CD4-positive, alpha-beta T cell treated with Interleukin-15 for 1 hour (primary cell): ENCODE results near the gene COX19.
A peak's percentile ranks its signal among the peaks of the same experiment; 100 is the strongest.
"Not testable (repeated sequence)": the region's sequence is repeated elsewhere in the genome, so short reads cannot be mapped to it uniquely, and the experiment has no call there.

Source experiments
- DNase-seq: peaks from one replicate; pipeline ENCODE4 v3.0.0-alpha.2; 2020

Gene COX19

DNA sequence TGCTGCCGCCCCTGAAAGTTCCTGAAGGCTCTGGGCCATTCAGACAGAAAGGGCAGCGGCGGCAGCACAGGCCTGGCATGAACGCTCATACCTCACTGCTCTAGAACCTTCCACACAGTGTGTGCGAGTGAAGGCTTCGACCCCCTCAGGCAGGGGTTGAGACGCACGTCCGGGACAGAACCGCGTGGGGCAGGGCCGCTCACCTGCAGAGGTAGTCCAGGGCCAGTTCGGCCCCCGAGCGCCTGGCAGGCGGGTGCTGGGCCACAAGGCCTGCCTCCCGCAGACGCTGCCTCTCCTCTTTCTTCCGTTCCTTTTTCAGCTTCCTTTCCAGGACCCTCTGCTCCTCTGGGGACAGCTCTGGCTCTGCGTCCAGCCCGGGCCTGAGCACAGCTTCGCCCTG is 34.4 kb upstream of the COX19 start:
- DNase-seq: no peak

DNA sequence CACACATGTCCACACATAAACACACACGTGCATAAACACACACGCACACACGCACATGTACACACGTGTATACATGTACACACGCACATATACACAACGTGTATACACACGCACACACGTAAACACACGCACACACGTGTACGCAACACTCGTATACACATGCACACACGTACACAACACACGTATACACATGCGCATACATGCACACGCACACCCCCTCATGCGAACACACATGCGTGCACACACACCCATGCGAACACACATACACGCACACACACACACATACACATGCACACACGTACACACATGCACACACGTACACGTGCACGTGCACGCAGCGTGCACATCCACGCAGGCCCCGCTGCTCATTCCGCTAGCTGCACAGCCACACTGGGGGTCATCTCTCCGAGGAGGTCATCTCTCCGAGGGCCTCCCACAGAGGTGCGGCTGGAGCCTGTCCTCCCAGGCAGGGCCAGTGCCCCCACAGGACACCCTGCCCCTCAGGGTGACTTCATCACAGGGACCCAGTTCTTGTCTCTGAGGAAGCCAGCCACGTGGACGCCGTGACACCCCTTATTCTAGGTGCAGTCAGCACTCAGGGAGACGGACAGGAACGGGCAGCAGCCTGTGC is 33.5 kb upstream of the COX19 start:
- DNase-seq: no peak

DNA sequence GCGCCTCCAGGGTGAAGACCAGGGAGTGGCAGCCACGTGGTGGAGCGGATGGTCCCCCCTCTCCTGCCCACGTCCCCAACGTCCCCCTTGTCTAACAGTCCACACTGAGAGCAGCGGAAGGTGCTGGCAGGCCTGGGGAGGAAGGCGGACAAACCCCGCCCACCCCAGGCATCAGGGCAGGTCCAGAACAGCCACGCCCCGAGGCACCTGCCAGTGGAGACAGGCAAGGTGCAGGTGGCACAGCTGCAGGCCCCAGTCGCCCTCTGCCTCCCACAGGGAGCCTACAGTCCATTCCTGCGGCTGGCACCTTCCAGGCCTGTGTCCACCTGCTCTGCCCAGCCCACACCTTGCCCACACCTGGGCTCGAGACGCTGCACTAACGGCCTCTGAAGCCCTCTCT is 32.6 kb upstream of the COX19 start:
- no peak for DNase-seq

DNA sequence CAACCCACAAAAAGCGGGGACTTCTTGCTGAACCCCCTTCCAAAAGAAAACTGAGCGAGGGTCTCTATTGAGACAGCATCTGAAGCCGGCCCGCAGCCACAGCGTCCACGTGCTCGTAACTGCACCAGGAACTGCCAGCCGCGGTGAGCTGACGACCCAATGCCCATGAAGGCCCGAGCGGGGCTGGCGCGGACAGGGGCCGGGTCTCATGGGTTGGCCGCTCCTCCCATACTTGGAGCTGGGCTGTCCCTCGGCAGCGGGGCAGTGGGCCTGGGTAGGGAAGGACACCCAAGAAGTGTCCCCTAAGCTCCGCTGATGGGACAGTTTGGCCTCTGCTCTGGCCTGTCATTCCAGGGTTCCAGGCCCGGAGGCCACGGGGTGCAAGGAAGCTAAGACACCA is 30.0 kb upstream of the COX19 start:
- DNase-seq: no peak

DNA sequence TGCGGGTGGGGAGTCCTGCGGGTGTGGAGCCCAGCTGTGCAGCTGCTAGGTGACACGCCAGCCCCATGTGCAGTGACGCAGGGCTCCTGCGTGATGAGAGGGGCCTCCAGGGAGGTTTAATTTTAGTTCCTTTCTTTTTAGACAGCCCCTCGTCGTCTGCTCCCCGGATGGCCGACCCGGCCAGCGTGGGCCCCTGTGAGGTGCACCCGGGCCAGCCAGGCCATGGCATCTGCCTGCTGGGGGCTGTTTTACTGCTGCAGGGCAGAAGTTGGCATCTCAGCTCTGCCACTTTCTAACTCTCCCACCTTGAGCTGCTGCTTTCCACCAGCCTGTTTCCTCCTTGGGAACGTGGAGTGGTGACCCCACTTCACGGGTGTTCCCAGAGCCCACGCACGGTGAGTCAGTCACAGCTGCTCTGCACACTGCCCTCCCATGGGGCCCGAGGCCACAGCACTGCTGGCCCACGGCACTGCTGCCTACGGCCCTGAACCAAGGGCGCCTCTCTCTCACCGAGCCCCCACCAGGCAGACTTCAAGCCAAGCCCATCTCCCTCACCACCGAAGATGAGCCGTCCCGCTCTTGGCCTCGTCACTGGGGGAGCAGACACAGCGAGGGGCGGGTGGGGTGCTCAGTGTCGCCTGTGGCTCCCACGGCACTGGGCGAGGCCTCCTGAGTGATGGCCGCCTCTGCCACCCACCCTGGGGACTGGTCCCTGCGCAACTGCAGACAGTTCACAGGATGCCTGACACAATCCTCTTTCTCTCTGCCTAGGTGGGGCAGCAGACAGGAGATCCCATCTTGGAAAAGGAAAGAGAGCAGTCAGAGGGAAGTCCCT is 28.9 kb upstream of the COX19 start:
- peak; percentile 70 for DNase-seq

DNA sequence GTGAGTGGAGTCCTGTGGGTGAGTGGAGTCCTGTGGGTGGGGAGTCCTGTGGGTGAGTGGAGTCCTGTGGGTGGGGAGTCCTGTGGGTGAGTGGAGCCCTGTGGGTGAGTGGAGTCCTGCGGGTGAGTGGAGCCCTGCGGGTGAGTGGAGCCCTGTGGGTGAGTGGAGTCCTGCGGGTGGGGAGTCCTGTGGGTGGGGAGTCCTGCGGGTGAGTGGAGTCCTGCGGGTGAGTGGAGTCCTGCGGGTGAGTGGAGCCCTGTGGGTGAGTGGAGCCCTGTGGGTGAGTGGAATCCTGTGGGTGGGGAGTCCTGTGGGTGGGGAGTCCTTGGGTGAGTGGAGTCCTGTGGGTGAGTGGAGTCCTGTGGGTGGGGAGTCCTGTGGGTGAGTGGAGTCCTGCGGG is 27.1 kb upstream of the COX19 start:
- not testable (repeated sequence) for DNase-seq

DNA sequence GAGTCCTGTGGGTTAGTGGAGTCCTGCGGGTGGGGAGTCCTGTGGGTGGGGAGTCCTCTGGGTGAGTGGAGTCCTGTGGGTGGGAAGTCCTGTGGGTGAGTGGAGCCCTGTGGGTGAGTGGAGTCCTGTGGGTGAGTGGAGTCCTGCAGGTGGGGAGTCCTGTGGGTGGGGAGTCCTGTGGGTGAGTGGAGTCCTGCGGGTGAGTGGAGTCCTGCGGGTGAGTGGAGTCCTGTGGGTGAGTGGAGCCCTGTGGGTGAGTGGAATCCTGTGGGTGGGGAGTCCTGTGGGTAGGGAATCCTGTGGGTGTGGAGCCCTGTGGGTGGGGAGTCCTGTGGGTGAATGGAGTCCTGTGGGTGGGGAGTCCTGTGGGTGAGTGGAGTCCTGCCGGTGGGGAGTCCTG is 26.7 kb upstream of the COX19 start:
- not testable (repeated sequence) for DNase-seq

DNA sequence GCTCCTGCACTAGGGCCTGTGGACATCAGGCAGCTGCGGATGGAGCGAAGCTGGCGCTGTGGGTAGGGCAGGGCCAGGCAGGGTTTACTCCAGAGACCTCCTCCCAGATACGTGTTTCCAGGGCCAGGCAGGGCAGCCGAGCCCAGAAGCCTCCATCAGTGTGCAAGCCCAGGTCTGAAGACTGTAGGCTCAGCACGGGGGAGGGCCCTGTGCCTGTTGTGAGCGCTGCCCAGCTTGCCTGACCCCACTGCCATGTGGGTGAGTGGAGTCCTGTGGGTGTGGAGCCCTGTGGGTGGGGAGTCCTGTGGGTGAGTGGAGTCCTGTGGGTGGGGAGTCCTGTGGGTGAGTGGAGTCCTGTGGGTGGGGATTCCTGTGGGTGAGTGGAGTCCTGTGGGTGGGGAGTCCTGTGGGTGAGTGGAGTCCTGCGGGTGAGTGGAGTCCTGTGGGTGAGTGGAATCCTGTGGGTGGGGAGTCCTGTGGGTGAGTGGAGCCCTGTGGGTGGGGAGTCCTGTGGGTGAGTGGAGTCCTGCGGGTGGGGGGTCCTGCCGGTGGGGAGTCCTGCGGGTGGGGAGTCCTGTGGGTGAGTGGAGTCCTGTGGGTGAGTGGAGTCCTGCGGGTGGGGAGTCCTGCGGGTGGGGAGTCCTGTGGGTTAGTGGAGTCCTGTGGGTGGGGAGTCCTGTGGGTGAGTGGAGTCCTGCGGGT is 25.9 kb upstream of the COX19 start:
- not testable (repeated sequence) for DNase-seq

DNA sequence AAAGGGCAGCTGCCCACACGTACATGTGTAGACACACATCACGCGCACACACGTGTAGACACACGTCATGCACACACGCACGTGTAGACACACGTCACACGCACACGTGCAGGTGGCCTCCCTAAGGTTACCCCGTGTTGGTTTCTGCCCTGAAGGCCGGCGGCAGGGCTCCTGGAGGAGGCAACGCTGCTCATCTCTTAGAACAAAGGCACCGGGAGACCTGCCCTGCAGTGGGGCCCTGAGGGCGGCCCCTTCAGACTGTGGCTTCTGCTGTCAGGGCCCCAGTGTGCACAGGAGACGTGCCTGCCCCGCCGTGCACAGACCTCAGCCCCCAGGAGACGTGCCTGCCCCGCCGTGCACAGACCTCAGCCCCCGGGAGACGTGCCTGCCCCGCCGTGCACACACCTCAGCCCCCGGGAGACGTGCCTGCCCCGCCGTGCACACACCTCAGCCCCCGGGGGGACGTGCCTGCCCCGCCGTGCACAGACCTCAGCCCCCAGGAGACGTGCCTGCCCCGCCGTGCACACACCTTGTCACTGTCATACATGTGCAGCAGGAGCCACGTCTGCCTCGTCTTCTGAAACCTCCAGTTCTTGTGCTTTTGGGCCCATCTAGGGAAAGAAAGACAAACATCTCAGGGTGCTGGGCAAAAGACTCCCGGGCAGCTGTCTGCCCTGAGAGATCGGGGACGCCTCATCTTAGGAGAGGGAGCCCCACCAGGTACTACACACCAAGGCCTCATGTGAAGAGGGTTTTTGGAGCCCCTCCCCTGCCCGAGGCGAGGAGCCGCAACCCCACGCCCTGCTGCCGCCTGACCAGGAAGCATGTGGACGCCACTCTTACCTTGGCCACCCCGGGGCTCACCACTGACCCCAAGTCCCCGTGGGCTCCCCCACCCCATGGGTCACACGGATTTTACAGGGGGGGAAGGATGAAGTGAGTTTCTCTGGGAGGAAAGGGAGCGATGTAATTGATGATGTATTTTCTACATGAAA is 24.9 kb upstream of the COX19 start:
- DNase-seq: no peak

DNA sequence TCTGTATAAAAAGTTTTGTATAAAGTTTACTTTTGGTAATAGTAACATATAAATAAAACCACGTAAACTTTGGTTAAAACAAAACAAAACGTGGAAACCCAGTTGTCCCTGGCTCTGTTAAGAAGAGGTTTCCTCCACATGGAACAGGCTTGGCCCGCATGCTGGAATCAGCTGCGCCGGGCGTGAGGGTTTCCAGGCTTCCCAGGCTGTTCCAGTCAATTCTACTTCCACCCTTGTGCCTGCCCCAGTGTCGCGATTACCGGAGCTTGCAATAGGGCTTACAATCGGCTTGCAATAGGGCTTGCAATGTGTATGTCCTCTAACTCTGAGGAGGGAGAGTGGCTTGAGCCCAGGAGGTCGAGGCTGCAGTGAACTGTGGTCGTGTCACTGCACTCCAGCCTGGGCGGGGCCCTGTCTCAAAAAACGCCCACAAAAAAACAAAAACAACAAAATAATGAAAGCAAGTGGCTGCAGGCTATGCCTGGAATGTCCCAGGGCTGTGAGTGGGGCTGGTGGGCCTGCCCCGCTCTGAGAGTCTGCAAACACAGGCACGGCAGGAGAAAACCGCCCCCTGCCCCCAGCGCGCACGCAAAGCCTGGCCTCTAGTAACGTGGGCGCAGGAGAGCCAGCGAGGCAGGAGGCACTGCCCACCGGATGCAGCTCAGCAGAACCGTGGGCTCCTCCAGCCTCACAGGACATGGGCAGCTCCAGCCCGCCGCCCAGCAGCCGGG is 24.0 kb upstream of the COX19 start:
- no peak for DNase-seq

DNA sequence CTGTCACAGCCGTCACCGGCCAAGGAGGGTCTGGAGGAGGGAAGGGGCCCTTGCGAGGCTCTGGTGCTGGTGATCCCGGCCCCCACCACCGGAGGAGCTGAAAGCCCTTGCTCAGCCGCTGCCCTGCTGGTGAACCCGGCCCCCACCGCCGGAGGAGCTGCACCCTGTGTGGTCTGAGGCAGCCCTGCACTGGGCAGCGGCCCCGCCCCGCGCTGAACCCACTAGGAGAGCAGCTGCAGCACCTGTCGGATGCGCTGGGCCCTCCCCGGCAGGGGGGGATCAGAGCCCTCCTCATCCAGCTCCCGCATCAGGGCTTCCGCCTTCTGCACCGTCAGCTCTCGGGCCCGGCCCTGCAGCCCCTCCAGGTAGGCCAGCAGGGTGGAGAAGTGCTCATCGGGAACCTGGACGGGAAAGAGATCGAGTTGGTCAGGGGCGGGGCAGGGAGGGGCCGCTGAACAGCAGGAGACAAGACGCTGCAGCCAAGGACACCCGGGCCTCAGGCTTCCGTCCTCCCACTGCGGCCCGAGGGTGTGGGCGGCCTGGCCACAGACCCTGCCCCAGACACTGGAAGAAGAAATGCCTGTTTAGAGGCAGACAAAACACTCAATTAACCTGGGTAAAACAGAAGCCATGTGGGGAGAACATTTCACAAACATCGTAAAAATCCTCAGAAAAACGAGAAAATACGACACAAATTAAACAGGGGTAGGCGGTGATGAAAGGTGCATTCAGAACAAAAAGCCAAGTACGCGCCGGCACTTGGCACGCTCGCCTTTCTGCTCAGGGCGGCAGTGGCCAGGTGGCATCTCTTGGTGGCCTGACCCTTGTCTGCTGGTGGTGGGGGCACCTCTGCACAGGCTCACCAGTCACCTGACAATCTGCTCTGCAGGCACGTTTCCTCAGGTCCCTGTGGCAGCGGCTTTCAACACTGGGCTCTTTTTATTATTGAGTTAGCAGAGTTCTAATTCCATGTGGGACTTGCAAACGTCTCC is 22.4 kb upstream of the COX19 start:
- no peak for DNase-seq

DNA sequence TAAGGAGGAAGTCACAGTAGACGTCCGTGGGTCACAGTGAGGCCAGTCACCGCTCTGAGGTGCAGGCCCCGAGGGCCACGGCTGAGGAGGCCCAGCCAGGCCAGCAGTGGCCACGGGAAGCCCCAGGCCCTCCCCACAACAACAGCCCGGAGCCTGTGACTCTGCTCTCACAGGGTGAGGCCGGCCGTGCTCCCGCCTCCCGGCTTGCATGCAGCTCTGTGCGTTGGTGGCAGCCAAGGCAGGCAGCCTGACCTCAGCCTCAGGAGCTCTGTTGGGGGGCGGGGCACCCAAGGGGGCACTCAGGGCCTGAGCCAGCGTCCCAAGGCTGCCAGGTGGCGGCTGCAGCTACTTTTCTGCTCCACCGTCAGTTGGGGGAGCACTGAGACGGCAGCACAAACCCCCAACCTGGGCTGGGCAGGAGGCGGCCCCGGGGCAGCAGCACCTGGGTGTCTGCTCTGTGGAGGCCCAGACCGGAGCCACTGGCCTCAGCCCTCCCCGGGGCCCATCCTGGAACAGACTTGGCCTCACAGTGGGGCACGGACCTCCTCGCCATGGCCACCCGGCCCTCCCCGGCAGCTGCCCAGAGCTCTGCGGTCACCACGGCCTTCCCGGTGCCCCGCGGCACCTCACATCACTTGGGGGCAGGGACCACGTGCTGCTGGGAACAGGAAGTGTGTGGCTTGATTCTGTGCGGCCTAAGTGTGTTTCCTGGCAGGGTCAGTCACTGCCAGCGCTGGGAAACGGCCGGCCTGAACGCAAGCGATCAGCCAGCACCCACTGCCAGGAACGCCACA is 20.9 kb upstream of the COX19 start:
- no peak for DNase-seq

DNA sequence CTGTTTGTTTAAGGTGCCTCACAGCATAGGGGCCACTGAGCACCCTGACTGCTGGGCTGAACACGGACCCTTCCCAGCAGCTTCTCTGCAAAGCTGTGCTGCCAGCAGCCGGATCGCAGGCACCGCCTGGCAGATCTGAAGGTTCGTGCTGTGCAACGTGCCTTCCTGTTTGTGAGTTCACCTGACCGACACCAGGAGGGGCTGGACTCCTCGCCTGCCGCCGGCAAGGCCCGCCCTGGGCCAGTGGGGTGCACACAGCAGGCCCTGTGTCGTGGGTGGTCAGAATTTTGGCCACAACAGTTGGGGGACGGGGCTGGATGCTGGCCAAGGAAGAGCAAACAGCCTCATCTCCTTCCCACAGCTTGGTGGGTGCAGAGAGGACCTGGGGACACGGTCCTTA is 20.2 kb upstream of the COX19 start:
- DNase-seq: no peak

DNA sequence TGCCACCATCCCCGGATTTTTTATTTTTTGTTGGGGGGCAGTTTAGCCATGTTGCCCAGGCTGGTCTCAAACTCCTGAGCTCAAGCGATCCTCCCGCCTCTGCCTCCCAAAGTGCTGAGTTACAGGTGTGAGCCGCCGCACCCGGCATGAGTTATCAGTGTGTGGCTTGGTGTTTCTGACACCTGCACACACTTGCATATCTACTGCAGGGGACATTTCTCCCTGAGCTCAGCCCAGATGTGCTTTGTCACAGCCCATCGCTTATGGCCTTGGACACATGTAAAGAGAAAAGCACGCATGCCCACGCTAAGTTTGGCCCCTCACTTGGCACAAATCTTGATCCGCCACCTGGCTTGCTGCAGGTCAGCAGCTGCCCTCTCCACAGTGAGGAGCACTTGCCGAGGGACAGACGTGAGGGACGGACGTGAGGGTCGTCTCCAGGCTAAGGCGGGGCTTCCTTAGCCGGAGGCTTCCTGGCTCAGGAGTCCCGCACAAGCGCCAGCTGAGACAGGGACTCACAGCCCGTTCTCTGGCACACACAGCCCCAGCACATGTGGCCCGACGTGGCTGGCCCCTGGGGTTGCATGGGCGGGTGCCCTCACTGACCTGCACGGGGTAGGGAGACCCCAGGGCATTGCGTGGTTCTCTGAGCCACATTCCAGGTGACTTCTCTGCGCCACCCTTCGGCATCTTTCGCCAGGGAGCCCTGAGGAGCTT is 19.4 kb upstream of the COX19 start:
- no peak for DNase-seq

DNA sequence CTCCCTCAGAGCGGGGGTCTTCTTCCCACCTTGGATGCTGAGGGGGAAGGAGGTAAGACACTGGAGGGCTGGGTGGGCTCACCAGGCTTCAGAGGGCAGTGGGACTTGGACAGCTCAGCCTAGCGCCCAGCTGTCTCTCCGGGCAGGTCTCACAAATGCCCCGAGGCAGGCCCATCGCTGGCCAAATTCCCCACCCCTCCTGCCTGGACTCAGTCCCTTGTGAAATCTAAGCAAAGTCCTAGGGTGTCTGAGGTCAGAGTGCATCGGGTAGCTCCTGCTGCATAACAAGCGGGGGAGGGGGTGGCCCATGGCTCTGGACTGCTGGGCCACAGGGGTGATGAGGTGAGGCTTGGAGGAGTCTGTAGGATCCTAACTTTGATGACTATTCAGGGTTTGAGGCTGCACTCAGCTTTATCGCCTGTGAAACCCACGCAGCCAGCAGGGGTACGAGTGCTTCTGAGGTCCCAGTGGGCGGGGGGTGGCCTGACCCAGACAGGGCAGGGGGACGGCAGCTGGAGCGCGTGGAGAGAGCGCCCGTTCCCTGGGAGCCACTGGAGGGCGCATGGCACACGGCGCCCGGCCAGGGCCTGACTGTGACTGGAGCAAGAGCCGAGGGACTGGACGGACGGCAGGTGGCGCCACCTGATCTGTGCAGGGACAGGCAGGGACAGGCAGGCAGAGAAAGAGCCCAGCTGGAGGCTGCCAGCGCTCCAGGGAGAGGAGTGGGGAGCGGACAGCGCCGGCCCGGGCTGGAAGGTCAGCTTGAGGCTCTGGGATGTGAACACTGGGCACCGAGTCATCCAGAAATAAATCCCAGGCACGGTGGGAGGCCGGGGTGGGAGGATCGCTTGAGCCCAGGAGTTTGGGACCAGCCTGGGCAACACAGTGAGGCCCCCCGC is 17.6 kb upstream of the COX19 start:
- DNase-seq: peak; percentile 94

DNA sequence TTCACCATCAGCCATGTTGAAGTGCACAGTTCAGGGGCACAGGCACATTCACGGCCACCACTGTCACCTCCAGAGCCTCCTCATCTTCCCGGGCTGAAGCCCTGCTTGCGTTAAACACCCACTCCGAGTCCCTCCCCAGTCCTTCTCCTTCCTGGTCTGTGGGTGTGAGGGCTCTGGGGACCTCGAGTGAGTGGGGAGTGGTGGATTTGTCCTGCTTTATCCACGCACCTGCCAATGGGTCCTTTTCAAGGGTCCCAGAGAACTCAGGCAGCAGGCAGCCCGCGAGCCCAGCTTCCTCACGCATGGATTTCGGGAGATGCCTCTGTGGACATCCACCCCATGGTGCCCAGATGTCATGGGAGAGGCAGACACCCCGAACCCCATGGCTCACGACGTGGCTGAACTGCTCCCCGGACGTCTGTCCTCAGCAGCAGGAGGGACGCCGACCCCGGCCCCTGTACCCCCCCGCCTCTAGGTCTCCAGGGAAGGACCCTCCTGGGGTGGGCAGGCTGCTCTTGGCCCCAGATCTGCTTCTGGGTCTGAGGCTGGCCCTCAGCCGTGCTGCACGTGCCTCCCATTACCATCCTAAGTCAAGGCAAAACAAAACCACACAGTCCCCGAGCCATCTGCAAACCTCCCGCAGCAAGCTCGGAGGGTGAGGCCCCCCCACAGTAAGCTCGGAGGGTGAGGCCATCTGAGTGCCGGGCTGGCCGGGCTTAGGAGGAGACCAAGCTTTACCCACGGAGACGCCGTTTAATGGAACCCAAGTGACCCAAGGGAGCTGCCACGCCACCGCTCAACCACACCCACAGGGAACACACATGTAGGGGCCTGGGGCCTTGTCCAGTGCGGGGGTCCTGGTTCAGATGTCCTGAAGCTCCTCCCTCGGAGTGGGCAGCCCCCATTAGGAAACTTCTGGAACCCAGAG is 16.6 kb upstream of the COX19 start:
- DNase-seq: no peak
